Measurements from ENCODE around the gene IGFN1. TPM values are rescaled to one million over a fixed set of nuclear protein-coding genes. Genes with fewer than 3 reads are reported as not detected.

Gene IGFN1
- total and polyA plus RNA-seq, 2 of the 8 experiments (the other 6 are each of a cell fraction or from before 2014, with no cell fraction given), result not detected

GRCh38 chr1:201228011-201228983 is 37.7 kb downstream of the IGFN1 start:
- no peak overlapping the region for H2AFZ ChIP-seq (ENCODE audit: low read length)
- POLR2A ChIA-PET (ENCODE audit: partially characterized antibody), result no interaction called here
- no peak overlapping the region for H2BK12ac ChIP-seq (ENCODE audit: low read depth, low read length)
- no peak overlapping the region for H4K91ac ChIP-seq (replicated peaks; ENCODE audit: insufficient read length, low read length)
- no peak overlapping the region for H2BK20ac ChIP-seq (ENCODE audit: low read length)
- H3K14ac ChIP-seq (ENCODE audit: insufficient read length), result no peak overlapping the region
- H3K9me3 ChIP-seq (ENCODE audit: insufficient read depth in 2 of 2, low read depth in 1 of 2, low read length in 1 of 2), result no peaks in the 10 kb centered on the region
- H3K79me1 ChIP-seq (ENCODE audit: low read depth, low read length), result no peaks in the 10 kb centered on the region
- no peak overlapping the region for H3K4me3 ChIP-seq (ENCODE audit: extremely low read depth in 1 of 4, insufficient read depth in 2 of 4, low read depth in 3 of 4, low read length in 4 of 4)
- no peak for TF ChIP-seq SUZ12 (IDR thresholded peaks at IDR 0.05; ENCODE audit: low read length)
- no peak for TF ChIP-seq GTF2F1 (IDR thresholded peaks at IDR 0.05; ENCODE audit: borderline replicate concordance, low read depth, low read length)
- TF ChIP-seq ATF3 (IDR thresholded peaks at IDR 0.05; ENCODE audit: insufficient read depth, low read depth, low read length), result no peak
- no peak overlapping the region for H3K23ac ChIP-seq (ENCODE audit: insufficient read length)
- WGBS, 2 experiments (ENCODE audit: extremely low coverage in 1 of 2, insufficient coverage in 1 of 2, insufficient read length in 1 of 2, insufficient replicate concordance in 2 of 2, low coverage in 1 of 2, low lambda C conversion rate in 2 of 2, missing lambda C conversion rate in 1 of 2), result 86% methylated on average over 11 of the region's 16 CpGs; no CpG with 5 or more reads in 1 of the 2 experiments
- H4K20me1 ChIP-seq (replicated peaks in 1 of 2; ENCODE audit: control insufficient read depth in 1 of 2, insufficient read depth in 2 of 2, low read length in 2 of 2), result no peaks in the 10 kb centered on the region
- H2BK120ac ChIP-seq (replicated peaks; ENCODE audit: low read depth, low read length), result no peak overlapping the region
- no peaks in the 10 kb centered on the region for H3K4me1 ChIP-seq (replicated peaks in 1 of 4; ENCODE audit: control insufficient read depth in 3 of 4, insufficient read depth in 4 of 4, low read length in 3 of 4)
- no peak overlapping the region; the same call in 1 of the 2 replicates for H4K8ac ChIP-seq (ENCODE audit: extremely low read depth, insufficient read depth, low read length)
- no peaks in the 10 kb centered on the region for H3K36me3 ChIP-seq (ENCODE audit: control insufficient read depth in 2 of 4, insufficient read depth in 4 of 4, low read length in 3 of 4)
- H3K4ac ChIP-seq (replicated peaks; ENCODE audit: insufficient read length, low read depth, low read length), result no peak overlapping the region
- H3K18ac ChIP-seq (ENCODE audit: extremely low read depth, low read length), result no peak overlapping the region
- CTCF ChIA-PET (ENCODE audit: partially characterized antibody), result interaction anchor here (0.6 to 2.1 kb wide), 7 partner anchors 15 to 118 kb away, joined by 3 to 10 read pairs (median 5); no protein-coding TSS in a partner anchor
- no peak overlapping the region for H2BK15ac ChIP-seq (ENCODE audit: low read length)
- DNase-seq (ENCODE audit: low read depth in 1 of 2, low spot score in 2 of 2) (peak in 1 of 2 experiments; percentile 32), FAIRE-seq (no peak)
- H2BK5ac ChIP-seq (ENCODE audit: low read depth, low read length), result no peak overlapping the region
- H3K79me2 ChIP-seq (ENCODE audit: control insufficient read depth in 1 of 2, insufficient read depth in 2 of 2, low read length in 2 of 2), result no peaks in the 10 kb centered on the region
- H3K27me3 ChIP-seq (replicated peaks in 1 of 4; ENCODE audit: control insufficient read depth in 3 of 4, extremely low read depth in 1 of 4, insufficient read depth in 3 of 4, low read length in 3 of 4), result no peaks in the 10 kb centered on the region
- H3K27ac ChIP-seq (ENCODE audit: low read depth, low read length), result no peak overlapping the region
- H4K5ac ChIP-seq (ENCODE audit: insufficient read length, low read depth, low read length), result no peak overlapping the region
- H3K23me2 ChIP-seq (ENCODE audit: low read depth, low read length), result no peaks in the 10 kb centered on the region
- H2AK5ac ChIP-seq (ENCODE audit: low read depth, low read length), result no peak overlapping the region
- H3K9ac ChIP-seq (replicated peaks in 1 of 4; ENCODE audit: extremely low read depth in 1 of 4, low read depth in 3 of 4, low read length in 3 of 4), result no peak overlapping the region
- H3K4me2 ChIP-seq (ENCODE audit: insufficient read depth in 1 of 2, low read depth in 2 of 2, low read length in 2 of 2), result no peak overlapping the region
- H3K56ac ChIP-seq (replicated peaks; ENCODE audit: insufficient read length, low read depth, low read length), result no peak overlapping the region

Measured in H1 (cell line).